GM23338 (cell line): Measurements from ENCODE around the gene GIMAP2.
"Not testable (repeated sequence)": the region's sequence is repeated elsewhere in the genome, so short reads cannot be mapped to it uniquely, and the experiment has no call there.

Source experiments
- EZH2 ChIP-seq: fragments of 200-600 bp; sonication (generic); IDR thresholded peaks from one replicate; pipeline ENCODE4 v1.8.0; 2017; ENCODE audit warnings: antibody characterized with exemption, mild to moderate bottlenecking, low read depth; ENCODE audit not compliant: unreplicated experiment
- EZH2phosphoT487 ChIP-seq: fragments of 200-600 bp; sonication (generic); IDR thresholded peaks from one replicate; pipeline ENCODE4 v1.8.1; 2018; ENCODE audit warnings: antibody characterized with exemption; ENCODE audit not compliant: unreplicated experiment
- POLR2AphosphoS5 ChIP-seq: IDR thresholded peaks from 2 replicates; pipeline ENCODE4 v1.6.1; 2016; ENCODE audit warnings: antibody characterized with exemption, low read depth
- TF ChIP-seq, protein P1 (sequence below): IDR thresholded peaks from one replicate; pipeline ENCODE4 v1.6.1; 2018; ENCODE audit warnings: antibody characterized with exemption; ENCODE audit not compliant: unreplicated experiment
- TF ChIP-seq, protein P2 (sequence below), 2 experiments: fragments of 200-600 bp in 1 of 2; sonication (generic) in 1 of 2; conservative IDR thresholded peaks; 2 replicates each; pipeline versions ENCODE4 v1.5.1 to v1.6.1; 2016 to 2017; ENCODE audit warnings: antibody characterized with exemption in 2 of 2, low read depth in 2 of 2, mild to moderate bottlenecking in 2 of 2, moderate library complexity in 1 of 2
- TF ChIP-seq, protein P3 (sequence below): IDR thresholded peaks from 2 replicates; pipeline ENCODE4 v1.6.1; 2016; ENCODE audit warnings: antibody characterized with exemption

DNA sequence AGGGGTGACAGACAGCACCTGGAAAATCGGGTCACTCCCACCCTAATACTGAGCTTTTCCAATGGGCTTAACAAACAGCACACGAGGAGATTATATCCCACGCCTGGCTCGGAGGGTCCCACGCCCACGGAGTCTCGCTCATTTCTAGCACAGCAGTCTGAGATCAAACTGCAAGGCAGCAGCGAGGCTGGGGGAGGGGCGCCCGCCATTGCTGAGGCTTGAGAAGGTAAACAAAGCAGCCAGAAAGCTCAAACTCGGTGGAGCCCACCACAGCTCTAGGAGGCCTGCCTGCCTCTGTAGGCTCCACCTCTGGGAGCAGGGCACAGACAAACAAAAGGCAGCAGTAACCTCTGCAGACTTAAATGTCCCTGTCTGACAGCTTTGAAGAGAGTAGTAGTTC lies 6.9 kb upstream of the GIMAP2 start:
- TF ChIP-seq EZH2phosphoT487, EZH2, POLR2AphosphoS5: not testable (repeated sequence)
- TF ChIP-seq, protein P1, sequence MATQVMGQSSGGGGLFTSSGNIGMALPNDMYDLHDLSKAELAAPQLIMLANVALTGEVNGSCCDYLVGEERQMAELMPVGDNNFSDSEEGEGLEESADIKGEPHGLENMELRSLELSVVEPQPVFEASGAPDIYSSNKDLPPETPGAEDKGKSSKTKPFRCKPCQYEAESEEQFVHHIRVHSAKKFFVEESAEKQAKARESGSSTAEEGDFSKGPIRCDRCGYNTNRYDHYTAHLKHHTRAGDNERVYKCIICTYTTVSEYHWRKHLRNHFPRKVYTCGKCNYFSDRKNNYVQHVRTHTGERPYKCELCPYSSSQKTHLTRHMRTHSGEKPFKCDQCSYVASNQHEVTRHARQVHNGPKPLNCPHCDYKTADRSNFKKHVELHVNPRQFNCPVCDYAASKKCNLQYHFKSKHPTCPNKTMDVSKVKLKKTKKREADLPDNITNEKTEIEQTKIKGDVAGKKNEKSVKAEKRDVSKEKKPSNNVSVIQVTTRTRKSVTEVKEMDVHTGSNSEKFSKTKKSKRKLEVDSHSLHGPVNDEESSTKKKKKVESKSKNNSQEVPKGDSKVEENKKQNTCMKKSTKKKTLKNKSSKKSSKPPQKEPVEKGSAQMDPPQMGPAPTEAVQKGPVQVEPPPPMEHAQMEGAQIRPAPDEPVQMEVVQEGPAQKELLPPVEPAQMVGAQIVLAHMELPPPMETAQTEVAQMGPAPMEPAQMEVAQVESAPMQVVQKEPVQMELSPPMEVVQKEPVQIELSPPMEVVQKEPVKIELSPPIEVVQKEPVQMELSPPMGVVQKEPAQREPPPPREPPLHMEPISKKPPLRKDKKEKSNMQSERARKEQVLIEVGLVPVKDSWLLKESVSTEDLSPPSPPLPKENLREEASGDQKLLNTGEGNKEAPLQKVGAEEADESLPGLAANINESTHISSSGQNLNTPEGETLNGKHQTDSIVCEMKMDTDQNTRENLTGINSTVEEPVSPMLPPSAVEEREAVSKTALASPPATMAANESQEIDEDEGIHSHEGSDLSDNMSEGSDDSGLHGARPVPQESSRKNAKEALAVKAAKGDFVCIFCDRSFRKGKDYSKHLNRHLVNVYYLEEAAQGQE, result not testable (repeated sequence)
- TF ChIP-seq, protein P2, sequence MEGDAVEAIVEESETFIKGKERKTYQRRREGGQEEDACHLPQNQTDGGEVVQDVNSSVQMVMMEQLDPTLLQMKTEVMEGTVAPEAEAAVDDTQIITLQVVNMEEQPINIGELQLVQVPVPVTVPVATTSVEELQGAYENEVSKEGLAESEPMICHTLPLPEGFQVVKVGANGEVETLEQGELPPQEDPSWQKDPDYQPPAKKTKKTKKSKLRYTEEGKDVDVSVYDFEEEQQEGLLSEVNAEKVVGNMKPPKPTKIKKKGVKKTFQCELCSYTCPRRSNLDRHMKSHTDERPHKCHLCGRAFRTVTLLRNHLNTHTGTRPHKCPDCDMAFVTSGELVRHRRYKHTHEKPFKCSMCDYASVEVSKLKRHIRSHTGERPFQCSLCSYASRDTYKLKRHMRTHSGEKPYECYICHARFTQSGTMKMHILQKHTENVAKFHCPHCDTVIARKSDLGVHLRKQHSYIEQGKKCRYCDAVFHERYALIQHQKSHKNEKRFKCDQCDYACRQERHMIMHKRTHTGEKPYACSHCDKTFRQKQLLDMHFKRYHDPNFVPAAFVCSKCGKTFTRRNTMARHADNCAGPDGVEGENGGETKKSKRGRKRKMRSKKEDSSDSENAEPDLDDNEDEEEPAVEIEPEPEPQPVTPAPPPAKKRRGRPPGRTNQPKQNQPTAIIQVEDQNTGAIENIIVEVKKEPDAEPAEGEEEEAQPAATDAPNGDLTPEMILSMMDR (conservative IDR thresholded peaks at IDR 0.05; ENCODE audit: low read depth in 2 of 2), result not testable (repeated sequence)
- TF ChIP-seq, protein P3, sequence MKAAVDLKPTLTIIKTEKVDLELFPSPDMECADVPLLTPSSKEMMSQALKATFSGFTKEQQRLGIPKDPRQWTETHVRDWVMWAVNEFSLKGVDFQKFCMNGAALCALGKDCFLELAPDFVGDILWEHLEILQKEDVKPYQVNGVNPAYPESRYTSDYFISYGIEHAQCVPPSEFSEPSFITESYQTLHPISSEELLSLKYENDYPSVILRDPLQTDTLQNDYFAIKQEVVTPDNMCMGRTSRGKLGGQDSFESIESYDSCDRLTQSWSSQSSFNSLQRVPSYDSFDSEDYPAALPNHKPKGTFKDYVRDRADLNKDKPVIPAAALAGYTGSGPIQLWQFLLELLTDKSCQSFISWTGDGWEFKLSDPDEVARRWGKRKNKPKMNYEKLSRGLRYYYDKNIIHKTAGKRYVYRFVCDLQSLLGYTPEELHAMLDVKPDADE, result not testable (repeated sequence)
